NB4 (cell line): Measurements from ENCODE around the gene CHST14.

Experiments used
- DNase-seq: peaks from one replicate; pipeline ENCODE4 v3.0.0; 2010; ENCODE audit warnings: low read depth
- H3K4me3 ChIP-seq: one replicate; pipeline ENCODE4 v1.5.1; 2011; ENCODE audit warnings: mild to moderate bottlenecking, low read depth, low read length, moderate library complexity
- MYC ChIP-seq: IDR thresholded peaks from 2 replicates; pipeline ENCODE4 v1.6.1; 2011; ENCODE audit warnings: low read depth, low read length
- POLR2A ChIP-seq: IDR thresholded peaks from 2 replicates; pipeline ENCODE4 v1.6.1; 2011; ENCODE audit warnings: mild to moderate bottlenecking; ENCODE audit not compliant: insufficient read length; ENCODE audit errors: extremely low read depth
- TF ChIP-seq, protein P1 (sequence below): IDR thresholded peaks from one replicate; pipeline ENCODE4 v1.5.1; 2012; ENCODE audit warnings: low read depth, low read length
- TF ChIP-seq, protein P2 (sequence below): IDR thresholded peaks from 2 replicates; pipeline ENCODE4 v1.6.1; 2011; ENCODE audit warnings: low read depth, low read length

The CHST14 gene, protein sequence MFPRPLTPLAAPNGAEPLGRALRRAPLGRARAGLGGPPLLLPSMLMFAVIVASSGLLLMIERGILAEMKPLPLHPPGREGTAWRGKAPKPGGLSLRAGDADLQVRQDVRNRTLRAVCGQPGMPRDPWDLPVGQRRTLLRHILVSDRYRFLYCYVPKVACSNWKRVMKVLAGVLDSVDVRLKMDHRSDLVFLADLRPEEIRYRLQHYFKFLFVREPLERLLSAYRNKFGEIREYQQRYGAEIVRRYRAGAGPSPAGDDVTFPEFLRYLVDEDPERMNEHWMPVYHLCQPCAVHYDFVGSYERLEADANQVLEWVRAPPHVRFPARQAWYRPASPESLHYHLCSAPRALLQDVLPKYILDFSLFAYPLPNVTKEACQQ

DNA sequence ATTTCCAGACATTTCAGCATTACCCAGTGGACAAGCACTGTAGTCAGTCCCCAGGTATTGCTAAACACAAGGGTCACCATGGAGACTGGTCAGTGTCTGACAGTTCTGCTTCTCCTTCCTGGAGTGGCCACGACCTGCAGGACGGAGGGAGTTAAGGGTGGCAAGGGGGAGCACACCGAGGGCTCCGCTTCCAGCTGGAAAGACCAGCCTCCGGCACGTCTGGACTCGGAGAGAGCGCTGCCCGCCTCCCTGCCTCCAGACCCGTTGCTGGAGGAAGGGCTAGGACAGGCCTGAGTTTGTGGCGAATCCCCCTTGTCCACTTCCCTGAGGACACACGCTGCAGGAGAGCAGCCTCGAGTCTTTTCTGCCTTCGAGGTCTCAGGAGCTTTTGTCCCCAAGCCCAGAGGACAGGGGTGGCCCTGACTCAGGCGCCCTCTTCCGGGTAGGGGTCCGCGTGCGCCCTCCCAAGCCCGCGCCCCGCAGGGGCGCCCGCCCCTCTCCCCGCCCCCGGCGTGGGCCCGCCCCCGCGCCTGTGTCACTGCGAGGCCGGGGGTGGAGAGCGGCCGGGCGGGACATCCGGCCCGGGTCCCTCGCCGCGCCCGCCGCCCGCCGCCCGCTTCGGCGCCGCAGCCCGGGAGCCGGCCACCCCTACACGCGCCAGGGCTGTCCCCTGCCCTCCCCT, at the start of gene CHST14:
TSS of gene CHST14 (plus strand) at position 562 of the 682 bp plus-strand sequence. CDS start 230 bp downstream, outside the sequence.
- TF ChIP-seq, protein P1, sequence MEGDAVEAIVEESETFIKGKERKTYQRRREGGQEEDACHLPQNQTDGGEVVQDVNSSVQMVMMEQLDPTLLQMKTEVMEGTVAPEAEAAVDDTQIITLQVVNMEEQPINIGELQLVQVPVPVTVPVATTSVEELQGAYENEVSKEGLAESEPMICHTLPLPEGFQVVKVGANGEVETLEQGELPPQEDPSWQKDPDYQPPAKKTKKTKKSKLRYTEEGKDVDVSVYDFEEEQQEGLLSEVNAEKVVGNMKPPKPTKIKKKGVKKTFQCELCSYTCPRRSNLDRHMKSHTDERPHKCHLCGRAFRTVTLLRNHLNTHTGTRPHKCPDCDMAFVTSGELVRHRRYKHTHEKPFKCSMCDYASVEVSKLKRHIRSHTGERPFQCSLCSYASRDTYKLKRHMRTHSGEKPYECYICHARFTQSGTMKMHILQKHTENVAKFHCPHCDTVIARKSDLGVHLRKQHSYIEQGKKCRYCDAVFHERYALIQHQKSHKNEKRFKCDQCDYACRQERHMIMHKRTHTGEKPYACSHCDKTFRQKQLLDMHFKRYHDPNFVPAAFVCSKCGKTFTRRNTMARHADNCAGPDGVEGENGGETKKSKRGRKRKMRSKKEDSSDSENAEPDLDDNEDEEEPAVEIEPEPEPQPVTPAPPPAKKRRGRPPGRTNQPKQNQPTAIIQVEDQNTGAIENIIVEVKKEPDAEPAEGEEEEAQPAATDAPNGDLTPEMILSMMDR, result no peak
- TF ChIP-seq POLR2A, result peak; percentile 48
- TF ChIP-seq, protein P2, sequence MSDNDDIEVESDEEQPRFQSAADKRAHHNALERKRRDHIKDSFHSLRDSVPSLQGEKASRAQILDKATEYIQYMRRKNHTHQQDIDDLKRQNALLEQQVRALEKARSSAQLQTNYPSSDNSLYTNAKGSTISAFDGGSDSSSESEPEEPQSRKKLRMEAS, result 0 out of 2 replicates have a peak, but pooled peaks have one; percentile 34
- TF ChIP-seq MYC, result peak; percentile 80
- peak within 1 kb of the TSS; percentile 67 for H3K4me3 ChIP-seq
- DNase-seq, result peak; percentile 83

DNA sequence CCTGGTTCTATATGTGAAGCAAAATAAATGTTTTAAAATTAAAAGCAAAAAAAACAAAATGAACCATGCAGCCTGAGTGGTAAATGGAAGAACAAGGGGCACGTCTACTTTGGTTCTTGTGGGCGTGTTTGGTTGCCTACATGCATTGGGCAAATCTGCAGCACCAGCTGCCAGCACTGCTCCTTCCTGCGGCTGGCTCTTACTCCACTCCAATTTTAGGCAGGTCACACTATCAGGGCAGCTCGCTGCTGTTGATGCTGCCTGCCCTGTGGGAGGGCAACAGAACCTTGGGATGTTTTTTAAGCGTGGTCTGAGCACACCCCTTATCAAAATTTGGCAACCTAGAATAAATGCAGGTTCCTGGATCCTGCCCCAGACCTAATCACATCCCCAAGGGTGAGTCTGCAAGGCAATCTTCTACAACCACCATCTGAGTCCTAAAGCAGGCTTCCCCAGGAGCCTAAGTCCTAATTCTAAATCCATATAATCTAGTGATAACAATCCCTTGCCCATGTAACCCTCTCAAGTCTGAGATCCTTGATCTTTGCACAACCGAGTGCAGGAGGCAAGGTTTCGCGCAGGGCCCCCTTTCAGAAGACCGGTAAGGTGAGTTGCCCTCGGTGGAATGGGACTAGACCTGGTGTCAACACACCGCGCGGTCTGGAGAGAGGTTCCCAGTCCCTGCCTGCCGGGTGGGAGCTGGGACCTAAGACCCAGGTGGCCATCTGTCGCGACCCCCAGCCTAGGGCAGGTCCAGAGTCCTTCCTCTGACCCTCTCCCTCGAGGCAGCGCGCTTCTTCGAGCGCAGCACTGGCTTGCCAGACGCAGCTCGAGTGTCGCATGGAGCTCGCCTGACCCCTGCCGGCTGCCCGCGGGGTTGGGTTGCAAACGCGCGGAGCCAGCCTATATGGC, 49.3 kb upstream of the CHST14 start:
- peak; percentile 84 for DNase-seq
- H3K4me3 ChIP-seq, result no peak overlapping the region
- TF ChIP-seq, protein P1, result peak; percentile 85
- TF ChIP-seq, protein P2, result no peak
- TF ChIP-seq MYC, result no peak
- TF ChIP-seq POLR2A, result peak; percentile 37

DNA sequence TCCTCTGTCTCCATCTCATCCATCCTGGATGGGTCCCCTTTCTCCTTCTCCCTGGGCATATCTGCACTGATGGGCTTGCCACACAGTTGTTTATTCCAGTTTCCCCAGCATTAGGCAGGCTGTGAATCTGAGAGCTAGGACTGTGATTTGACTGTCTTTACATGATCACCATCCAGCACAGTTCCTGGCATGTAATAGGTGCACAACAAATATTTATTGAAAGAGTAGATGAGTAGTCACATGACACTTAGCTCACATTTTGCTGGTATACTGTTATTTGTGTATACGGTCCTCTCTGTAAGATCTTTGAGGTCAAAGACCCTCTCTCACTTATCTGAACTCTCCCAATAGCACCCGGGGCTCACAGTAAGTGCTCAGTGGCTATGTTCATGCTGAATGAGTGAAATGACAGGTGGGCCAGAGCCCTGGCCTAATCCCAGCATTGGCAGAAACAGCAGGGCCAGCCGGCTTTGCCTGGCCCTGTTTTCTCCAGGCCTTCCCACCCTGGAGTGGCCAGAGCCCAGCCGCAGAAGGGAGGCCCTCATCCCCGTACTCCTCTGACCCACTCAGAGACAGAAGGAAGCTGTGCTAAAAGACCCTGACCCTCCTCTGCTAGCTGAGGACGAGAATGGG, 46.2 kb upstream of the CHST14 start:
- no peak overlapping the region for H3K4me3 ChIP-seq
- DNase-seq, result no peak
- TF ChIP-seq MYC, result no peak
- TF ChIP-seq, protein P1, result no peak
- TF ChIP-seq, protein P2, result no peak
- no peak for TF ChIP-seq POLR2A

DNA sequence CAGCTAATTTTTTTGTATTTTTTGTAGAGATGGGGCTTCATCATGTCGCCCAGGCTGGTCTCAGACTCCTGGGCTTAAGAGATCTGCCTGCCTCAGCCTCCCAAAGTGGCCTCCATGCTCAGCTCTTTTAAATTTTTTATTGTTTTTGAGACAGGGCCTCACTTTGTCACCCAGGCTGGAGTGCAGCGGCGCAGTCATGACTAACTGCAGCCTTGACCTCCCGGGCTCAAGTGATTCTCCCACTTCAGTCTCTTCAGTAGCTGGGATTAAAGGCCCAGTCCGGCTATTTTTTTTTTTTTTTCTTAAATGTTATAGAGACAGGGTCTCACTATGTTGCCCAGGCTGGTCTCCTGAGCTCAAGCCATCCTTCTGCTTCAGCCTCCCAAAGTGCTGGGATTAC, 45.1 kb upstream of the CHST14 start:
- no peak for DNase-seq
- TF ChIP-seq POLR2A (no peak), MYC (no peak)
- TF ChIP-seq, protein P2, result no peak
- TF ChIP-seq, protein P1, result no peak
- no peak overlapping the region for H3K4me3 ChIP-seq

DNA sequence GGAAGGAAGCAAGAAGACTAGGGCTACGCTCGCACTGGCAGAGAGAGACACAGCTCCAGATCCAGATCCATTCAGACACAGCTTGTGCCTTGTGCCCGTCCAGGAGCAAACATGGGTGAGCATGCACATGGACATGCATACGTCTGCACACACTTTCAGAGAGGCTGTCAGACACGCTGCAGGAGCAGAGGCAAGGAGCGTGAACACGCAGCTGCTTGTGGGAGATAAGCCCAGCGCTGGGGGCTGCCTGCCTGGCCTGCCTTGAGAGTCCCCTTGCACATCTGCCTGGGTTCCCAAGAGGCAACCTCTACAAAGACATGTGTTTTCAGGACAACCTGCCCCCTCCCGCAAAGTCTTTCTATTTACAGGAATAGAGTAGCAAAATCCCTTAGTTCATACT, 43.6 kb upstream of the CHST14 start:
- DNase-seq, result no peak
- H3K4me3 ChIP-seq, result no peak overlapping the region
- TF ChIP-seq, protein P2, result no peak
- TF ChIP-seq, protein P1, result no peak
- TF ChIP-seq POLR2A (no peak), MYC (no peak)
